HG03103 (cell line): ENCODE data around the gene CDH11.

Source experiments
- ATAC-seq: cut with Tn5 transposase; IDR thresholded peaks from one replicate; pipeline ENCODE4 v1.9.1; 2021; ENCODE audit warnings: low read depth; ENCODE audit not compliant: unreplicated experiment

CDH11 gene

DNA sequence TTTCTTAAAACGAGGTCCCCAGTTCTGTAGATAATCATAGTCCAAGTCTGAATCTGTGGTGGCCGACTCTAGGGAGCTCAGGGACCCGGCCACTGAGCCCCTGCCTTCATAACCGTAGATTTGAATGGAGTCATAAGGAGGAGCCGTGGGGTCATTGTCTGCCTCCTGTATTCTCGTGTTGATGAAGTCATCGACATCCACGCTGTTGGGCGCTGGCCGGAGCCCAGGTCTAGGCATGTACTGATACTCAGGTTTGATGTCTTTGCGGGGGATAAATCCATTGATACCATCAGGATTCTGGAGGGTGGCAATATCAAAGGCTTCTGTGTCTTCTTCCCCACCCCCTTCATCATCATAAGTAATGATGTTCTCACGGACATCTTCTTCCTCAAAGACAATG is 174.2 kb downstream of the CDH11 start:
- no peak for ATAC-seq

DNA sequence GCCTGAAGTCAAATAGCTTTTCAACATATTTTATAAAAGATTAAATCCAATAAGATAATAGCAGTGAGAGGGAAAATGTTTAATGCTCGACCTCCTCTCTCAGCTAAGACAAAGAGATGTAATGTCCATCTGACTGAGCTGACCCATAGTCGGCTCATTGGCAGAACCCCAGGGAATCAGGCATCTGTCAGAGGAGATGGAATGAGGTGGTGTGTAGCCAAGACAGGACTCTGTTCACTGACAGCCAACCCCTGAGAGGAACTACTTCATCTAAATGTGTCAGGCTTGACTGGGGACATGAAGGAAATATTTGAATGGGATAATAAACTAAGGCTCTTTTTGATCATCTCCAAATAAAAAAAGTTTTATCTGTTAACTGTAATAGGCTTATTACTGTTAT is 188.0 kb downstream of the CDH11 start:
- ATAC-seq: no peak

DNA sequence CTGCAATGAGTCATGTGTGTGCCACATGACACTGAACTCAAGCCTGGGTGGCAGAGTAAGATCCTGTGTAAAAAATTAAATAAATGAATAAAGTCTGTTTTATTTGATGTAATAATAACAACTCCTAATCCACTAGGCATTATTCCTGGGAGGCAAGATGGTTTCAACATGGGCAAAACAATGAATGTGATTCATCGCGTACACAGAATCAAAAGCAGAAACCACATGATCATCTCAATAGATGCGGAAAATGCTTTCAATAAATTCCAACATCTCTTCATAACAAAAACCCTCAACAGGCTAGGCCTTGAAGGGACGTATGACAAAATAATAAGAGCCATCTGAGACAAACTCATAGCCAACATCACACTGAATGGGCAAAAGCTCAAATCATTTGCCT is 195.4 kb downstream of the CDH11 start:
- ATAC-seq: no peak

DNA sequence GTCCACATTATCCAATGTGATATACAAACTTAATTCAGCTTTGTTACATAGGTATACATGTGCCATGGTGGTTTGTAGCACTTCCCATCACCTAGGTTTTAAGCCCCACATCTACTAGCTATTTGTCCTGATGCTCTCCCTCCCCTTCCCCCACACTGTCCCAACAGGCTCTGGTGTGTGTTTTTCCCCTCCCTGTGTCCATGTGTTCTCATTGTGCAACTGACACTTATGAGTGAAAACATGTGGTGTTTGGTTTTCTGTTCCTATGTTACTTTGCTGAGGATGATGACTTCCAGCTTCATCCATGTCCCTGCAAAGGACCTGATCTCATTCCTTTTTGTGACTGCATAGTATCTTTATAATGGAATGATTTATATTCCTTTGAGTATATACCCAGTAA is 196.7 kb downstream of the CDH11 start:
- ATAC-seq: no peak

DNA sequence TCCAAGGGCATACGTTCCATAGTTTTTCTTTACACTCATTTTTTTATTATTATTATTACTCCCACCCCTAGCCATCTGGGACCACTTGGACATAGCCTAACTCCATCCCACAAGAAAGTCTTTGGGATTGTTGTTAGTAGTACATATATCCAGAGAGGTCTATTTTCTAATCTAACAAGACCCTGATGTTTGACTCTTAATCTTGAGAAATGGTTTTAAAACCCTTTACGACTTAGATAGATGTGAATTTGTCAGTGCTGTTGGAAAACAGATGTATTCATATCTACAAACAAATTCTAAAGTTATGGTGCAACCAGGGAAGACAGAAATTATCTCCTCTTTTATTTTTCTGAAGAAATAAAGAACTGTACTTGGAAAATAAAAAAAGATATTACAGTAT is 197.8 kb downstream of the CDH11 start:
- ATAC-seq: no peak

DNA sequence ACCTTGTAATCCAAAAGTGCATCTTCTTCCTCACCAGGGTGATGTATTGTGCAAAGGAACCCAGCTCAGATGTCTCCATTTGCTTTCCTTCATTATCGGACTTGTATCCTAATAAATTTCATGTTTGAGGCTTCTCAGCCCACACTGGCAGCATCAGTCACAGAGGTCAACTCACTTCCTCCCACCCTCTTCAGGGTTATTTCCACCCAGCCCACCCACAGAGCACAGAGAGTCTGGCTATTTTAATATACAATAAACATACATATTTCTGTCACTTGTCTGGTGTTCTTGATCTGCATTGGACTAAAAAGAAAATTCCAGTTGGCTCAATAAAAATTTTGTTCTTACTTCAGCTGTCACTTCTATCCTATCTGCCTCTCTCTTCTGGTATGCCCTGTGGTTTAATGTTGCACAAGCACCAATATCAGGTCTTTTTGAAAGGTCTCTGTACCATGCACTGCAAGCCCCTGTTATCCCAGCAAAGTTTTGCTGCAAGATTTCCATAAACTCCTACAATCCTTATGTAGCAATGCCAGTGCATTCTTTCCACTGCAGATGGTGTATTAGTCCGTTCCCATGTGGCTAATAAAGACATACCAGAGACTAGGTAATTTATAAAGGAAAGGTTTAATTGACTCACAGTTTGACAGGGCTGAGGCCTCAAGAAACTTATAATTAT is 201.8 kb downstream of the CDH11 start:
- ATAC-seq: no peak

DNA sequence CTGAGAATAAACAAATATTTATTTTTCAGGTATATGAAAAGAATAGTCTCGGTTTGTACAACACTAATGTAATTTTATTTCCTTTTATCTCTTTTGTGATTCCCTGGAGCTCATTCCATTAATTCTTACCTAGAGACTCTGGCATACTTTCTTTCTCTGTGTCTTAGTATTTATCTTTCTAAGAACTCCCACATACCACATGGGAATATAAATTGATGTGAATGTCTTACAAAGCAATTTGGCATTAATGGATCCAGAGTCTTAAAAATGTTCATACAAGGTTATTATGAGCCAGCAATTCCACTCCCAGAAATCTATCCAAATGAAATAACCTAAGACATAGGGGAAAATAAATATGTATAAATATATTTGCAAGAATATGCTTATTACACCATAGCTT is 202.7 kb downstream of the CDH11 start:
- ATAC-seq: no peak

DNA sequence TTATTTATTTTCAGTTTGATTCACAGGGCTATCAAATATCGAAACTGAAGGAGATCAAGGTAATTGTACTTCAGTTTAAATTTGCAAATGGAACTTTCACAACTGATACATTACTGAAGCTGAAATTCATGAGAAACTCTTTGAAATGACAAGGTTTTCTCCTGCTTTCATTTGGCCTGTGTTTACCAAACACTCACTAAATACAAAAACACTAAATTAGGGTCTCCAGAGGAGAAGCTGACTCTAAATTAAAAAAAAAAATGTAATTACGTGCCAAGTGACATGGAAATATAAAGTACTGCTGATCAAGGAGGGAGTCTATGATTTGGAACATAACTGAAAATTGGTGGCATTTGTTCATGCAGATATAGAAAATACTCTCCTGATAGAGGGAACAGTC is 205.8 kb downstream of the CDH11 start:
- ATAC-seq: no peak

DNA sequence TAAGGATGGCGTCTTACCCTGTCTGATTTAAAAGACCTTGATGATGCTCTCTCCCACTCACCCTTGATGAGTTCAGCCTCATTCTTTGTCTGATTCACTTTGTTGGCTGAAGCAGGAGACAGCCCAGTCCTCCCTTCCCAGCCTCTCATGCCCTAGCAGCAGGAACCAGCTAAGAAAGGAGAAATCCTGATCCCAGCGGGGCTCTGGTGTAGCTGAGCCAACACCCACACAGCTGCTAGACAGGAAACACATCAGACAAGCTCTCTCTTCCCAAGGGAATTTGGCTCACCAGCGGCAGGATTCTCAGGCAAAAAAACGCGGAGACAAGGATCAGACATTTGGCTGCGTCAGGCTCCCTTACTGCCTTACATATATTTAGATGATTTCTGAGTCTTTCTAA is 211.5 kb downstream of the CDH11 start:
- no peak for ATAC-seq

DNA sequence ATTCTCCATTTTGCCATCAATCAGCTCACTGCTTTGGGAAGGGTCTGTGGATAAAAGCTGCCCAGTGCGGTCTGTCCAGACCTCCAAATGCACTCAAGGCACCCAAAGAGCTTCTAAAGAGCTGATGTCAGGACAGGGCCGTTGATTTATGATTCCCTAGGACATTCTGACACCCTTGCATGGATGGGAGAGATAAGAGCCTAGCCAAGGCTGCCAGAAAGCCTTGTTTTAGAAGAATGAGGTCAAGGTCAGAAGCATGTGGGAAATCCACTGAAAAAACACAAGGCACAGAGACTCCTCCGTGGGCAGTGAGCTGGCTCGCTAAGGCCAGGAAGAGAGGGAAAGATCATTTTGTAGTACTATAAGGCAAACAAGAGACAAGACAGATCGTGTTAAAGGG is 214.0 kb downstream of the CDH11 start:
- no peak for ATAC-seq

DNA sequence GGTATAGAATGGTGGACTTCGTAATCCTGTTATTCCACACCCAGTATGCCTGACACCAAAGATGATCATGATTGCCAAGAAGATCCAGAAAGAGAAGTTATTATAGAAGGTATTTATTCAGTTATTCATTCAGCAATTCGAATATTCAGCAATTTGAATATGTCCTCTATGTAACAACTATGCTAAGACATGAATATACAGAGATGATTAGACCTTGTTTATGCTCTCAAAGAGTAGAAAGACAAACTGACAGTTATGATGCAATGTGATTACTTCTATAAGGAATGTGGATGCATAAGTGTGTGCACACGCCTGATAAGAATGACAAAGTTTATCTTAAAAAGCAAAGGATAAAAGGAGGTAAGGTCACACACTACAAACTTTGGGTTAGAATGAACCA is 218.1 kb downstream of the CDH11 start:
- ATAC-seq: no peak

DNA sequence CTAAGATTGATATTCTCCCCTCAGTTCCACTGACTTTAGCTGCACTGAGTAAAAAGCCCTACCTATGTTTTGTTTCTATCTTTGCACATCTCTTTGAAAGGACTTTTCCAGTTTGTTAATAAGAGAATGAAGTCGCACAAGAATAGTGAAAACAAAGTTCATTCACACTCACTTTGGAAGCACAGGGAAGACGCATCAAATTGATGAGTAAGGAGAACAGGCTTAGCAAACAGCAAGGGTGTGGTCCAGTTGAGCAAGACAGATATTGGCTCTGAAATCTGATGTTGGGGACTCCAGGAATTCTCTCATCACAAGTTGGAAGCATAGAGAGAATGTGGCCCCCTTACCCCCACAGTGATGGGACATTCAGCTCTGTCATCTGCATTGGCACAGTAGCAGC is 221.3 kb downstream of the CDH11 start:
- ATAC-seq: no peak

DNA sequence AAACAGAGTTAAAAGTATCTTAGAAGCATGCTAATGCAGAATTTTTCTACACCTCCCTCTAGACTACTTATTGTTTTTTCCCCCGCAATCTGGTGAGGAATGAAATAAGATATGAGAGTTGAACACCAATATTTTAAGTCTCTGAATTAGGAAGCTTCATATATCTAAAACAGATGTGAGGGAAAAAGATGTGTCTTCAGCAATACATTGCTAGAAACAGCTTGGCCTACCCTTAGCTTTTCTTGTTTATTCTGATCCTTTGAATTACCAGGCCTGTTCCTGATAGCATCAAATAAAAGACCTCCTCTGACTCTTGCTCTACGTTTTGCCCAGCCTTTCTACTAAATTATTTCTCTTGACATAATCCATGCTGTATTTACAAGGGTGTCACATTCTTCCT is 221.8 kb downstream of the CDH11 start:
- no peak for ATAC-seq

DNA sequence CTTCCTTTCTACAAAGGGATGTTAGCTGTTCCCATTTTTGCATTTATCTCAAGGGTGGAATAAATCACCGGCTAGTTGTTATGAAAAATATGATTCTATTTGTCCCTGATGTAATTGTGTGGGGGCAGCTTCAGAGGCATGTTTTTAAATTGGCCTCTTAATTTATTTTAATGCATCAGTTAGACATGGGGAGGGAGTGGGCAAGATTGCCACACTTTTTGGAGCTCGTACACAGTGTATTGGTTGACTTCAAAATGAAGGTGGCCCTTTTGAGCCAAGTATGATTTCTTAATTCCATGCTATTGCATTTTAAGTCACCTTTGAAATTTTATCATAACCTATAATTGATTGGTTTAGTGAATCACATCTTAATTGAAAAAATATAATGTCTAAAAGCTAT is 223.7 kb downstream of the CDH11 start:
- ATAC-seq: no peak
